Measurements from ENCODE around the gene BMERB1.
"Not testable (repeated sequence)": the region's sequence is repeated elsewhere in the genome, so short reads cannot be mapped to it uniquely, and the experiment has no call there.

BMERB1 gene

GRCh38 chr16:15404792-15405191 is 29.6 kb upstream of the BMERB1 start:
- H3K9me3 ChIP-seq: no peaks in the 10 kb centered on the region
- H3K4me1 ChIP-seq (ENCODE audit: control insufficient read depth in 1 of 2, insufficient read depth in 1 of 2, low read depth in 1 of 2, low read length in 1 of 2): peaks cover 0 to 4% of the 10 kb centered on the region in 2 experiments
- TF ChIP-seq CTCF (IDR thresholded peaks at IDR 0.05): no peak
- H3K27me3 ChIP-seq: no peaks in the 10 kb centered on the region
- no peak overlapping the region for H3K27ac ChIP-seq
- no peaks in the 10 kb centered on the region for H3K36me3 ChIP-seq
- H3K4me3 ChIP-seq (ENCODE audit: low read depth in 1 of 2, low read length in 1 of 2): no peak overlapping the region

DNA sequence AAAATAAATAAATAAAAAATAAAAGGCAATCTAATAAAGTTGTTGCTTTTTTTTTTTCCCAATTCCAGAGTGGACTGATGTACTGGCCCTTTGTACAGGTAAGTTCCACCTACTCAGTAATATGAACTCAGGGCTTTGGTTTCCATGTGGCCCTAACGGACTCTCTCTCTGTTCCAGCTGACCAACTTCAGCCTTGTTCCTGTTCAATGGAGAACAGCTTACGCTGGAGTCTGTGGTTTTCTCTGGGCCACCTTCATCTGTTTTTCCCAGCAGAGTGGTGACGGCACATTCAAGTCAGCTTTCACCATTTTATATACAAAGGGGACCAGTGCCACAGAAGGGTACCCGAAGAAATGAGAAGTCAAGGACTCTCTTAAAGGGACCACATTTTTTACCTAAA is 26.6 kb upstream of the BMERB1 start:
- H3K4me3 ChIP-seq (ENCODE audit: low read depth in 1 of 2, low read length in 1 of 2): not testable (repeated sequence)

DNA sequence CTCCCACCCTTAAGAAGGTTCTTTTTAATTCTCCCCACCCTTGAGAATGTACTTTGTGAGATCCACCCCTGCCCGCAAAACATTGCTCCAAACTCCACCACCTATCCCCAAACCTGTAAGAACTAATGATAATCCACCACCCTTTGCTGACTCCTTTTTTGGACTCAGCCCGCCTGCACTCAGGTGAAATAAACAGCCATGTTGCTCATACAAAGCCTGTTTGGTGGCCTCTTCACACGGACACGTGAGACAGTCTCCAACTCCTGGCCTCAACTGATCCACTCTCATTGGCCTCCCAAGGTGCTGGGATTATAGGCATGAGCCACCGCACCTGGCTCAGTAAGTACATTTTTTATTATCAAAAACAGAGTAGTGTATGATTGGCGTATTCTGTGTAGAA is 24.9 kb upstream of the BMERB1 start:
- not testable (repeated sequence) for H3K36me3 ChIP-seq; H3K9me3 ChIP-seq; H3K4me3 ChIP-seq (ENCODE audit: low read depth in 1 of 2, low read length in 1 of 2); H3K27ac ChIP-seq; H3K27me3 ChIP-seq; H3K4me1 ChIP-seq (ENCODE audit: control insufficient read depth in 1 of 2, insufficient read depth in 1 of 2, low read depth in 1 of 2, low read length in 1 of 2)

More for the DNA sequence above, 26.6 kb upstream of the BMERB1 start:
- not testable (repeated sequence) for H3K36me3 ChIP-seq; H3K27me3 ChIP-seq; H3K27ac ChIP-seq; H3K9me3 ChIP-seq; H3K4me1 ChIP-seq (ENCODE audit: control insufficient read depth in 1 of 2, insufficient read depth in 1 of 2, low read depth in 1 of 2, low read length in 1 of 2)

- Histone ChIP-seq H3K27me3 (no peaks in the 10 kb centered on the region), H3K9me3 (no peaks in the 10 kb centered on the region), H3K36me3 (no peaks in the 10 kb centered on the region), H3K4me3 (ENCODE audit: low read depth in 1 of 2, low read length in 1 of 2) (no peak overlapping the region), H3K4me1 (ENCODE audit: control insufficient read depth in 1 of 2, insufficient read depth in 1 of 2, low read depth in 1 of 2, low read length in 1 of 2) (no peaks in the 10 kb centered on the region), H3K27ac (no peak overlapping the region)
- no peak for TF ChIP-seq CTCF (IDR thresholded peaks at IDR 0.05)
Observed at GRCh38 chr16:15415511-15415985, 18.8 kb upstream of the BMERB1 start.

DNA sequence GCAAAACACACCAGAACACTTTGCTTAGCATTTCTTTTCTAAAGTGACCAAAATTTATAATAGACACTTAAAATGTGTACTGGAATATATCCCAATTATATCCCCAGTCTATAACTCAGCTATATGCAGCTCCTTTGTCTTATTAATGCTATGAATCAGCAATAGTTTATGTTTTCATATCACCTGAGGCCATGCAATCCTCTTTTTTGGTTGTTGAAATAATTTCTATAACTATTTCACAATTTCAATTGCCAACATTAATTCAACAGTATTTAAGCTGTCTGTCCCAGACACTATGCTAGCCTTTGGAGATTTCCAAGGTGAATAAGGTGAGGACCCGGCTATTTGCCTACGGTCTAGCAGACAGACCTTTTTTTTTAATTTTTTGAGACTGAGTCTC is 17.2 kb upstream of the BMERB1 start:
- Histone ChIP-seq H3K4me1 (ENCODE audit: control insufficient read depth in 1 of 2, insufficient read depth in 1 of 2, low read depth in 1 of 2, low read length in 1 of 2) (no peaks in the 10 kb centered on the region), H3K27ac (no peak overlapping the region), H3K36me3 (no peaks in the 10 kb centered on the region), H3K9me3 (no peaks in the 10 kb centered on the region), H3K27me3 (no peaks in the 10 kb centered on the region), H3K4me3 (ENCODE audit: low read depth in 1 of 2, low read length in 1 of 2) (no peak overlapping the region)
- TF ChIP-seq CTCF (IDR thresholded peaks at IDR 0.05): no peak

GRCh38 chr16:15418206-15418605 is 16.2 kb upstream of the BMERB1 start:
- Histone ChIP-seq H3K36me3 (no peaks in the 10 kb centered on the region), H3K27me3 (no peaks in the 10 kb centered on the region), H3K4me1 (ENCODE audit: control insufficient read depth in 1 of 2, insufficient read depth in 1 of 2, low read depth in 1 of 2, low read length in 1 of 2) (no peaks in the 10 kb centered on the region), H3K4me3 (ENCODE audit: low read depth in 1 of 2, low read length in 1 of 2) (no peak overlapping the region), H3K9me3 (no peaks in the 10 kb centered on the region), H3K27ac (no peak overlapping the region)
- no peak for TF ChIP-seq CTCF (IDR thresholded peaks at IDR 0.05)

- not testable (repeated sequence) for H3K9me3 ChIP-seq; H3K36me3 ChIP-seq; H3K4me3 ChIP-seq (ENCODE audit: low read depth in 1 of 2, low read length in 1 of 2); H3K27ac ChIP-seq; H3K4me1 ChIP-seq (ENCODE audit: control insufficient read depth in 1 of 2, insufficient read depth in 1 of 2, low read depth in 1 of 2, low read length in 1 of 2)
- H3K27me3 ChIP-seq: peaks cover 12% of the 10 kb centered on the region
Observed at GRCh38 chr16:15421696-15422095, 12.7 kb upstream of the BMERB1 start.
